HEK293 (cell line): Measurements from ENCODE around the gene RNF39.

Source experiments
- CTCF ChIA-PET: fragments of 350-600 bp; formaldehyde crosslinking; extraction: SDS; loops from one replicate; lab custom pipeline; 2021; ENCODE audit warnings: antibody characterized with exemption; lab: Yijun Ruan, JAX
- POLR2A ChIA-PET: fragments of 300-600 bp; formaldehyde crosslinking; extraction: SDS; loops from one replicate; lab custom pipeline; 2020; ENCODE audit warnings: antibody characterized with exemption, inconsistent platforms; lab: Yijun Ruan, JAX
- H3K27ac ChIP-seq: fragments of 200-500 bp; sonication (Bioruptor generic); 2 replicates; pipeline ENCODE4 v1.5.1; 2014; ENCODE audit warnings: low read depth, low read length, control low read depth, inconsistent platforms; ENCODE audit errors: extremely low read depth
- H3K36me3 ChIP-seq, 2 experiments: fragments of 200-500 bp in 1 of 2; sonication (Bioruptor generic) in 1 of 2; 1 replicate in 1 of 2; 2 replicates in 1 of 2; pipeline ENCODE4 v1.5.1; 2014 to 2017; ENCODE audit warnings: inconsistent platforms in 2 of 2, low read length in 2 of 2; ENCODE audit not compliant: control insufficient read depth in 2 of 2, insufficient read depth in 1 of 2
- H3K4me1 ChIP-seq: fragments of 200-500 bp; sonication (Bioruptor generic); 2 replicates; pipeline ENCODE4 v1.5.1; 2014; ENCODE audit warnings: mild to moderate bottlenecking, low read length, inconsistent platforms; ENCODE audit not compliant: control insufficient read depth, insufficient read depth
- H3K4me3 ChIP-seq: 2 replicates; pipeline ENCODE4 v1.5.1; 2011; ENCODE audit warnings: low read depth, mild to moderate bottlenecking, control low read depth, low read length, moderate library complexity
- H3K9me3 ChIP-seq: fragments of 200-500 bp; sonication (Bioruptor generic); 2 replicates; pipeline ENCODE4 v1.5.1; 2014; ENCODE audit warnings: low read depth, low read length, inconsistent platforms; ENCODE audit not compliant: control insufficient read depth, insufficient read depth
- GLIS2 ChIP-seq: fragments of 450-650 bp; formaldehyde crosslinking; IDR thresholded peaks from 2 replicates; pipeline ENCODE4 v1.5.1; 2016; ENCODE audit warnings: missing biosample characterization, missing genetic modification characterization
- HOXD13 ChIP-seq: sonication (generic); formaldehyde crosslinking; IDR thresholded peaks from 2 replicates; pipeline ENCODE4 v1.8.0; 2022; ENCODE audit warnings: missing genetic modification reagents, borderline replicate concordance
- KLF1 ChIP-seq: fragments of 450-650 bp; formaldehyde crosslinking; IDR thresholded peaks from 2 replicates; pipeline ENCODE4 v1.5.1; 2016; ENCODE audit warnings: missing biosample characterization, missing genetic modification characterization
- SCRT1 ChIP-seq: fragments of 450-650 bp; formaldehyde crosslinking; IDR thresholded peaks from 2 replicates; pipeline ENCODE4 v1.5.1; 2016; ENCODE audit warnings: missing biosample characterization, missing genetic modification characterization, borderline replicate concordance
- SP2 ChIP-seq: fragments of 450-650 bp; formaldehyde crosslinking; IDR thresholded peaks from 2 replicates; pipeline ENCODE4 v1.5.1; 2016; ENCODE audit warnings: missing biosample characterization, missing genetic modification characterization
- ZBTB20 ChIP-seq: fragments of 450-650 bp; formaldehyde crosslinking; IDR thresholded peaks from 2 replicates; pipeline ENCODE4 v1.5.1; 2016; ENCODE audit warnings: missing biosample characterization, missing genetic modification characterization
- ZEB2 ChIP-seq: fragments of 450-650 bp; formaldehyde crosslinking; IDR thresholded peaks from 2 replicates; pipeline ENCODE4 v1.5.1; 2016; ENCODE audit warnings: missing biosample characterization, missing genetic modification characterization
- ZNF221 ChIP-seq: fragments of 450-650 bp; formaldehyde crosslinking; IDR thresholded peaks from 2 replicates; pipeline ENCODE4 v1.5.1; 2017; ENCODE audit warnings: missing biosample characterization, missing genetic modification characterization, borderline replicate concordance
- ZNF311 ChIP-seq: fragments of 450-650 bp; formaldehyde crosslinking; IDR thresholded peaks from 2 replicates; pipeline ENCODE4 v1.5.1; 2017; ENCODE audit warnings: missing biosample characterization, missing genetic modification characterization, borderline replicate concordance
- ZNF433 ChIP-seq: fragments of 450-650 bp; formaldehyde crosslinking; IDR thresholded peaks from 2 replicates; pipeline ENCODE4 v1.5.1; 2016; ENCODE audit warnings: missing biosample characterization, missing genetic modification characterization, low read depth
- ZNF529 ChIP-seq: fragments of 450-650 bp; formaldehyde crosslinking; IDR thresholded peaks from 2 replicates; pipeline ENCODE4 v1.5.1; 2017; ENCODE audit warnings: missing genetic modification characterization, missing biosample characterization; ENCODE audit not compliant: insufficient replicate concordance
- ZNF600 ChIP-seq: fragments of 450-650 bp; formaldehyde crosslinking; IDR thresholded peaks from 2 replicates; pipeline ENCODE4 v1.5.1; 2016; ENCODE audit warnings: missing biosample characterization, missing genetic modification characterization
- TF ChIP-seq, protein P1 (sequence below): fragments of 450-650 bp; formaldehyde crosslinking; IDR thresholded peaks from 2 replicates; pipeline ENCODE4 v1.5.1; 2016; ENCODE audit warnings: missing biosample characterization, missing genetic modification characterization
- TF ChIP-seq, protein P2 (sequence below): fragments of 450-650 bp; formaldehyde crosslinking; IDR thresholded peaks from 2 replicates; pipeline ENCODE4 v1.5.1; 2016; ENCODE audit warnings: missing biosample characterization, missing genetic modification characterization
- TF ChIP-seq, protein P3 (sequence below): fragments of 450-650 bp; formaldehyde crosslinking; IDR thresholded peaks from 2 replicates; pipeline ENCODE4 v1.5.1; 2016; ENCODE audit warnings: missing biosample characterization, missing genetic modification characterization
- TF ChIP-seq, protein P4 (sequence below): fragments of 450-650 bp; formaldehyde crosslinking; IDR thresholded peaks from 2 replicates; pipeline ENCODE4 v1.5.1; 2016; ENCODE audit warnings: missing biosample characterization, missing genetic modification characterization
- TF ChIP-seq, protein P5 (sequence below): fragments of 450-650 bp; formaldehyde crosslinking; IDR thresholded peaks from 2 replicates; pipeline ENCODE4 v1.5.1; 2017; ENCODE audit warnings: missing biosample characterization, missing genetic modification characterization
- TF ChIP-seq, protein P6 (sequence below): fragments of 450-650 bp; formaldehyde crosslinking; optimal IDR thresholded peaks from 2 replicates; pipeline ENCODE3; 2016; ENCODE audit warnings: missing biosample characterization, mild to moderate bottlenecking, missing genetic modification characterization

RNF39 gene

DNA sequence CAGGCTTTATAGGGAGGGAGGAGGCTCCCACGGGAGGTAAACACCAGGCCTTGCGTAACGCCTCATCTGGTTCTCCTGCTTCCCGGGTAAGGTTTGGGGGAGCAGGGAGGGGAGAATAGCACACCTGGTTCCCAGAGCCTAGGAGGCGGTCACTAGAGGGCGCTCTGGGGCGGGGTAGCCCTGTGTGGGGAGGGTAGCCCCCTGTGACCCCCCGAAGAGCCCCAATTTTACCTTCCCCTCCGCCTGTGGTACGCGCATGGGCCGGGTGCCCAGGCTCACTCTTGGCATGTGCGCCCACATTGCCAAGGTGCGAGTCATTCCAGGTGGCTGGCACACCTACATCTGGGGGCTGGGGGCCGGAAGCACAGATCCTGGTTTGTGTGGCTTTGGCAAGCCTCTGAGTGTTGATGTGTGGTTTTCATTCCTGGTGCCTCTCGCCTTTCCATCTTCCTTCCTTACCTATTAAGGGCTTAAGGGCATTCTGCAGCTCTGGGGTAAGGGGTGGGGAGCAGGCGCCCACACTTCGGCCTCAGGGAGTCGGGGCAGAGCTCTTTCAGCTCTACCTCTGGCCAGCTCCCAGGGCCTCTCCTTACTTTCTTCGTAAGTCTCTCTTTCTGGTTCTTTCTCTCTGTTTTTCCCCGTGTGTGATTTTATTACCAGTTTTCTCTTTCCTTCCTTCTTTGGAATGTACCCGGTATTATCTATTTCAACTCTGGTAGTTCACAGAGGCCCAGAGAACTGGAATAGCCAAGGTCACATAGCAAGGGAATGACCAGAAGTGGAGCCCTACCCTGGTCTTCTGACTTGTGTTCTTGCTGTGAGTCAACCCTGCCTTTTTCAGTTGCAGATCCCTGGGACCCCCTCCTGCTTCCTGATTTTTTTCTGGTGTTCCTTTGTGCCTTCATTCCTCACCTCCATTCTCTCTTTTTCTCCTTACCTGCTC, 492 bp upstream of the RNF39 start:
- H3K9me3 ChIP-seq: no peaks in the 10 kb centered on the region
- ChIA-PET CTCF (interaction anchor here (0.5 to 1.4 kb wide), 6 partner anchors 18 to 291 kb away, joined by 3 to 4 read pairs (median 3); no protein-coding TSS in a partner anchor), POLR2A (interaction anchor here (0.6 to 1.0 kb wide), 2 partner anchors 9 to 127 kb away, joined by 3 read pairs; partner anchors contain the start of gene PPP1R11)
- H3K4me3 ChIP-seq: no peak overlapping the region
- H3K36me3 ChIP-seq: no peaks in the 10 kb centered on the region
- TF ChIP-seq, protein P1, sequence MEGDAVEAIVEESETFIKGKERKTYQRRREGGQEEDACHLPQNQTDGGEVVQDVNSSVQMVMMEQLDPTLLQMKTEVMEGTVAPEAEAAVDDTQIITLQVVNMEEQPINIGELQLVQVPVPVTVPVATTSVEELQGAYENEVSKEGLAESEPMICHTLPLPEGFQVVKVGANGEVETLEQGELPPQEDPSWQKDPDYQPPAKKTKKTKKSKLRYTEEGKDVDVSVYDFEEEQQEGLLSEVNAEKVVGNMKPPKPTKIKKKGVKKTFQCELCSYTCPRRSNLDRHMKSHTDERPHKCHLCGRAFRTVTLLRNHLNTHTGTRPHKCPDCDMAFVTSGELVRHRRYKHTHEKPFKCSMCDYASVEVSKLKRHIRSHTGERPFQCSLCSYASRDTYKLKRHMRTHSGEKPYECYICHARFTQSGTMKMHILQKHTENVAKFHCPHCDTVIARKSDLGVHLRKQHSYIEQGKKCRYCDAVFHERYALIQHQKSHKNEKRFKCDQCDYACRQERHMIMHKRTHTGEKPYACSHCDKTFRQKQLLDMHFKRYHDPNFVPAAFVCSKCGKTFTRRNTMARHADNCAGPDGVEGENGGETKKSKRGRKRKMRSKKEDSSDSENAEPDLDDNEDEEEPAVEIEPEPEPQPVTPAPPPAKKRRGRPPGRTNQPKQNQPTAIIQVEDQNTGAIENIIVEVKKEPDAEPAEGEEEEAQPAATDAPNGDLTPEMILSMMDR (tag by site-specific recombination): peak; percentile 48; the same call in 1 of the 2 replicates
- 0 out of 2 replicates have a peak, but pooled peaks have one; percentile 39 for TF ChIP-seq GLIS2 (tag by site-specific recombination)
- TF ChIP-seq ZEB2 (tag by site-specific recombination): 0 out of 2 replicates have a peak, but pooled peaks have one; percentile 19
- TF ChIP-seq, protein P2, sequence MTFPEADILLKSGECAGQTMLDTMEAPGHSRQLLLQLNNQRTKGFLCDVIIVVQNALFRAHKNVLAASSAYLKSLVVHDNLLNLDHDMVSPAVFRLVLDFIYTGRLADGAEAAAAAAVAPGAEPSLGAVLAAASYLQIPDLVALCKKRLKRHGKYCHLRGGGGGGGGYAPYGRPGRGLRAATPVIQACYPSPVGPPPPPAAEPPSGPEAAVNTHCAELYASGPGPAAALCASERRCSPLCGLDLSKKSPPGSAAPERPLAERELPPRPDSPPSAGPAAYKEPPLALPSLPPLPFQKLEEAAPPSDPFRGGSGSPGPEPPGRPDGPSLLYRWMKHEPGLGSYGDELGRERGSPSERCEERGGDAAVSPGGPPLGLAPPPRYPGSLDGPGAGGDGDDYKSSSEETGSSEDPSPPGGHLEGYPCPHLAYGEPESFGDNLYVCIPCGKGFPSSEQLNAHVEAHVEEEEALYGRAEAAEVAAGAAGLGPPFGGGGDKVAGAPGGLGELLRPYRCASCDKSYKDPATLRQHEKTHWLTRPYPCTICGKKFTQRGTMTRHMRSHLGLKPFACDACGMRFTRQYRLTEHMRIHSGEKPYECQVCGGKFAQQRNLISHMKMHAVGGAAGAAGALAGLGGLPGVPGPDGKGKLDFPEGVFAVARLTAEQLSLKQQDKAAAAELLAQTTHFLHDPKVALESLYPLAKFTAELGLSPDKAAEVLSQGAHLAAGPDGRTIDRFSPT: peak; percentile 45; the same call in 1 of the 2 replicates
- TF ChIP-seq ZNF221 (tag by site-specific recombination): no peak
- TF ChIP-seq, protein P3, sequence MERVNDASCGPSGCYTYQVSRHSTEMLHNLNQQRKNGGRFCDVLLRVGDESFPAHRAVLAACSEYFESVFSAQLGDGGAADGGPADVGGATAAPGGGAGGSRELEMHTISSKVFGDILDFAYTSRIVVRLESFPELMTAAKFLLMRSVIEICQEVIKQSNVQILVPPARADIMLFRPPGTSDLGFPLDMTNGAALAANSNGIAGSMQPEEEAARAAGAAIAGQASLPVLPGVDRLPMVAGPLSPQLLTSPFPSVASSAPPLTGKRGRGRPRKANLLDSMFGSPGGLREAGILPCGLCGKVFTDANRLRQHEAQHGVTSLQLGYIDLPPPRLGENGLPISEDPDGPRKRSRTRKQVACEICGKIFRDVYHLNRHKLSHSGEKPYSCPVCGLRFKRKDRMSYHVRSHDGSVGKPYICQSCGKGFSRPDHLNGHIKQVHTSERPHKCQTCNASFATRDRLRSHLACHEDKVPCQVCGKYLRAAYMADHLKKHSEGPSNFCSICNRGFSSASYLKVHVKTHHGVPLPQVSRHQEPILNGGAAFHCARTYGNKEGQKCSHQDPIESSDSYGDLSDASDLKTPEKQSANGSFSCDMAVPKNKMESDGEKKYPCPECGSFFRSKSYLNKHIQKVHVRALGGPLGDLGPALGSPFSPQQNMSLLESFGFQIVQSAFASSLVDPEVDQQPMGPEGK: peak; percentile 77
- TF ChIP-seq SCRT1 (tag by site-specific recombination): no peak
- TF ChIP-seq HOXD13 (CRISPR knock-in tag): no peak
- TF ChIP-seq, protein P4, sequence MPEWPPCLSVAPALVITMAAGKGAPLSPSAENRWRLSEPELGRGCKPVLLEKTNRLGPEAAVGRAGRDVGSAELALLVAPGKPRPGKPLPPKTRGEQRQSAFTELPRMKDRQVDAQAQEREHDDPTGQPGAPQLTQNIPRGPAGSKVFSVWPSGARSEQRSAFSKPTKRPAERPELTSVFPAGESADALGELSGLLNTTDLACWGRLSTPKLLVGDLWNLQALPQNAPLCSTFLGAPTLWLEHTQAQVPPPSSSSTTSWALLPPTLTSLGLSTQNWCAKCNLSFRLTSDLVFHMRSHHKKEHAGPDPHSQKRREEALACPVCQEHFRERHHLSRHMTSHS (tag by site-specific recombination): no peak
- peaks cover 6% of the 10 kb centered on the region; the same call in 1 of the 2 replicates for H3K4me1 ChIP-seq
- no peak overlapping the region for H3K27ac ChIP-seq

DNA sequence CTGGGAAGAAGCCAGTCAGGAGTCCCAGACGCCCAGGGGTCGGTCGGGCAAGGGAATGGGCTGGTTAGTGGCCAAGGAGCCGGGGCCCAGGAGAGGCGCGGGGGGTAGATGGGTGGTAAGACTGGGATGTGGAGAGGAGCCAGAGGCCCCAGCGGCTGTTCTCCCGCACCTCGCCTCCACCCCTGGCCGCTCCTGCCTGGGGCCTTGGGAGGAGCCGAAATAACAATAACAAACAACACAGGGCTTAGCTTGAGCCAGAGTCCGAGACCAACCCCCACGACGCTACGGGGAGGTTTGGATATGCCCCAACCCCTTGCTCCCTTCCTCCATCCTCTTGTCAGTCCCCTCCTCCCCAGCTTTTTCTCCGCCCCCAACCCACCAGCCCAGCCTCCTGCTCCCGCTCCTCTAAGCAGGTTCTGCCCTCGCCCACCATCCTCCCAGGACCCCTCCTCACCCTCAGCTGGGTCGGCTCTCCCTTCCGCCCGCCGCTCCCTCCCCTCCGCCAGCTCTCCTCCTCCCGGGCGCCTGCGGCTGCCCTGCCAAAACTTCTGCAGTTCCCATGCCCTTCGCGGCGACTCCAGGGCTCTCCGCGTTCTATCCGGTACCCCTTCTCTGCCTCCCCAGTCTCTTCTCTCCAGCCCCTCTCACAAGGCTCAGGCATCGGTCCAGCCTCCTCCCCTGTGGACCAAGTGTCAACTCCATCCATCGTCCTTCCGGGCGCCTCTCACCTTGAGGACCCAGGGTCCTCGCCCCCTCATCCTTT, 1.1 kb downstream of the RNF39 start:
- Histone ChIP-seq H3K4me1 (peaks cover 6% of the 10 kb centered on the region; the same call in 1 of the 2 replicates), H3K36me3 (peaks cover 0 to 12% of the 10 kb centered on the region in 2 experiments; a peak in 1 of 3 replicates), H3K27ac (no peak overlapping the region), H3K4me3 (no peak overlapping the region), H3K9me3 (no peaks in the 10 kb centered on the region)
- ChIA-PET CTCF (interaction anchor here (0.7 kb wide), 2 partner anchors 45 to 209 kb away, joined by 3 to 5 read pairs; no protein-coding TSS in a partner anchor), POLR2A (interaction anchor here (0.6 to 1.0 kb wide), 2 partner anchors 8 to 27 kb away, joined by 3 read pairs; partner anchors contain the start of gene PPP1R11)
- TF ChIP-seq, protein P5, sequence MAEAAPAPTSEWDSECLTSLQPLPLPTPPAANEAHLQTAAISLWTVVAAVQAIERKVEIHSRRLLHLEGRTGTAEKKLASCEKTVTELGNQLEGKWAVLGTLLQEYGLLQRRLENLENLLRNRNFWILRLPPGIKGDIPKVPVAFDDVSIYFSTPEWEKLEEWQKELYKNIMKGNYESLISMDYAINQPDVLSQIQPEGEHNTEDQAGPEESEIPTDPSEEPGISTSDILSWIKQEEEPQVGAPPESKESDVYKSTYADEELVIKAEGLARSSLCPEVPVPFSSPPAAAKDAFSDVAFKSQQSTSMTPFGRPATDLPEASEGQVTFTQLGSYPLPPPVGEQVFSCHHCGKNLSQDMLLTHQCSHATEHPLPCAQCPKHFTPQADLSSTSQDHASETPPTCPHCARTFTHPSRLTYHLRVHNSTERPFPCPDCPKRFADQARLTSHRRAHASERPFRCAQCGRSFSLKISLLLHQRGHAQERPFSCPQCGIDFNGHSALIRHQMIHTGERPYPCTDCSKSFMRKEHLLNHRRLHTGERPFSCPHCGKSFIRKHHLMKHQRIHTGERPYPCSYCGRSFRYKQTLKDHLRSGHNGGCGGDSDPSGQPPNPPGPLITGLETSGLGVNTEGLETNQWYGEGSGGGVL (tag by site-specific recombination): peak; percentile 7; the same call in 1 of the 2 replicates
- no peak for TF ChIP-seq ZNF433 (tag by site-specific recombination)
- TF ChIP-seq, protein P6, sequence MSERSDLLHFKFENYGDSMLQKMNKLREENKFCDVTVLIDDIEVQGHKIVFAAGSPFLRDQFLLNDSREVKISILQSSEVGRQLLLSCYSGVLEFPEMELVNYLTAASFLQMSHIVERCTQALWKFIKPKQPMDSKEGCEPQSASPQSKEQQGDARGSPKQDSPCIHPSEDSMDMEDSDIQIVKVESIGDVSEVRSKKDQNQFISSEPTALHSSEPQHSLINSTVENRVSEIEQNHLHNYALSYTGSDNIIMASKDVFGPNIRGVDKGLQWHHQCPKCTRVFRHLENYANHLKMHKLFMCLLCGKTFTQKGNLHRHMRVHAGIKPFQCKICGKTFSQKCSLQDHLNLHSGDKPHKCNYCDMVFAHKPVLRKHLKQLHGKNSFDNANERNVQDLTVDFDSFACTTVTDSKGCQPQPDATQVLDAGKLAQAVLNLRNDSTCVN: no peak
- peak; percentile 29; the same call in 1 of the 2 replicates for TF ChIP-seq SP2 (tag by site-specific recombination)
- peak; percentile 62 for TF ChIP-seq KLF1 (tag by site-specific recombination)
- TF ChIP-seq ZNF600: 0 out of 2 replicates have a peak, but pooled peaks have one; percentile 19
- no peak for TF ChIP-seq ZNF529 (tag by site-specific recombination)
- peak; percentile 31; the same call in 1 of the 2 replicates for TF ChIP-seq ZBTB20 (tag by site-specific recombination)
- no peak for TF ChIP-seq ZNF311
